GM18951 (cell line): Measurements from ENCODE around the gene SLC9A9.

Experiments used
- POLR2A ChIP-seq: IDR thresholded peaks from 4 replicates; pipeline ENCODE4 v1.6.1; 2011; ENCODE audit warnings: mild to moderate bottlenecking; ENCODE audit not compliant: insufficient read length, insufficient read depth; ENCODE audit errors: extremely low read depth
- in situ Hi-C: fragments of 300-500 bp; cut with MboI; formaldehyde crosslinking; loops from one replicate; pipeline ENCODE4 v1.12.0; 2022; ENCODE audit warnings: low sequenced_read_pairs, mixed read lengths, inconsistent platforms; ENCODE audit not compliant: unreplicated experiment

Gene SLC9A9

DNA sequence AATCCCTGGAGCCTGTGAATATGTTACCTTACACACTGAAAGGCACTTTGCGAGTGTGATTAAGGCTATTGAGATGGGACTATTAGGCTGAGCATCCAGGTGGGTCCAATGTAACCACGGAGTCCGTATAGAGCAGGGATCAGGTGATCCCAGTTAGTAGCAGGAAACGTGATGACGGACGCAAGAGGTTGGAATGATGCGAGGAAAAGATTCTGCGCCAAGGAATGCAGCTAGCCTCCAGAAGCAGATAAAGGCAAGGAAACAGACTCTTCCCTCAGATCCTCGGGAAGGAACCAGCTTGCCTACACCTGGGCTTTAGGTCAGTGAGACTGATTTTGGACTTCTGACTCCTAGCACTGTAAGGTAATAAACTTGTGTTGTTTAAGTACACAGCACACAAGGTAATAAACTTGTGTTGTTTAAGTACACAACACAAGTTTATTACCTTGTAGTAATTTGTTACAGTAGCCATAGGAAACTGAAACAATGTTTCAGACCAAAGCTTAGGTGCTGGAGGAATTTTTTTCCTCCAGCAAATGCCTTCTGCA is 603.7 kb downstream of the SLC9A9 start:
- TF ChIP-seq POLR2A = no peak
- in situ Hi-C loops = no loop called here

DNA sequence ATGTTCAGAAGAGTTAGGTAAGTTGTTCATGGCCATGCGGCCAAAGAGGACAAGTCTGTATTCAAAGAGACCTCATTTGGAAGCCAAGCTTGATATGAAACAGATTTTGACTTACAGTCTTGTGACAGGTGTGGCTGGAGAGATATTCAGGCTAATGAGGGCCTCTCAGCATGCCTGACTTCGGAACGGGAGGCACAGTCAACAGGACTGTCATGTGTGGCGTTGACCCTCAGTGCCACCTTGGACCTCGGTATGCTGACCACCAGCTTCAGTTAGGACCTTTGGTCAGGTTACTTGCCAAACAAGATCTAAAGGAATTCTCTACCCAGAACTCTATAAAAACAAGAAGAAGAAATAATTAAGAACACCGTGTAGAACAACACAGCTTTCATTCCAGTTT is 604.6 kb downstream of the SLC9A9 start:
- in situ Hi-C loops = no loop called here
- no peak for TF ChIP-seq POLR2A

DNA sequence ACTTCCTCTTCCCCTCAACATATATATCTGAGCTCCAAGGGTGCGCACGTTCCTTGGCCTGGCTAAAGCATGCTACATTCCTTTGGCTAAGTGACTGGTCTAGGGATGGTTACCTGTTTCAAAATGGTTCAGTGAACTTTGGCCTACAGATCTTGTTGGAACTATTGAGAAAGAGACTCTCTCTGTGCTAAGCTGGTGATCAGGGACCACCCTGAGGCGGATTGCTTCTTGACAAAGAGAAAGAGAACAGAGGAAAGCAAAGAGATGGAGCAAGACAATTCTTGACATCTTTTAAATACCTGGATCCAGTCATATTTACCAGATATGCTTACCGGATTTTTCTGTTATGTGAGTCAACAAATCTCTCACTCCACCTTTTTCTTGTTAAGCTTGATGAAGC is 605.6 kb downstream of the SLC9A9 start:
- in situ Hi-C loops = no loop called here
- TF ChIP-seq POLR2A = no peak

DNA sequence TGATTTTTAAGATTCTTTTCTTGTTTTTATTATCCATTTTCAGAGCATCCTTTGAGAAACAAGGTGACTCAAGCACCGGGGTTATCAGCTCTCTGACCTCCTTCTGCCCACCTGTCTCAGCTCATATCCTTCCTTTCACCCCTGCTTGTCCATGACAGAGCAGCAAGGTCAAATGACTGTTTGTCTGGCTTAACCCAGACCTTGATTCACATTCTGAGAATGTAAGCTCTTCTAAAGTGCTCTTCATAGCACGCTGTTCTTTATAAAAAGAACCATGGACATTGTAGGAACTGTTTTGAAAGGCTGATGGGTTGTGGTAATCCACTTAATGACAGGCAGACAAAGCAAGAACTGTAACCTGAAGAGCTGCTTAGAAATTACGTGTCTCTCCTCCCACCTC is 606.2 kb downstream of the SLC9A9 start:
- no peak for TF ChIP-seq POLR2A
- in situ Hi-C loops = no loop called here

DNA sequence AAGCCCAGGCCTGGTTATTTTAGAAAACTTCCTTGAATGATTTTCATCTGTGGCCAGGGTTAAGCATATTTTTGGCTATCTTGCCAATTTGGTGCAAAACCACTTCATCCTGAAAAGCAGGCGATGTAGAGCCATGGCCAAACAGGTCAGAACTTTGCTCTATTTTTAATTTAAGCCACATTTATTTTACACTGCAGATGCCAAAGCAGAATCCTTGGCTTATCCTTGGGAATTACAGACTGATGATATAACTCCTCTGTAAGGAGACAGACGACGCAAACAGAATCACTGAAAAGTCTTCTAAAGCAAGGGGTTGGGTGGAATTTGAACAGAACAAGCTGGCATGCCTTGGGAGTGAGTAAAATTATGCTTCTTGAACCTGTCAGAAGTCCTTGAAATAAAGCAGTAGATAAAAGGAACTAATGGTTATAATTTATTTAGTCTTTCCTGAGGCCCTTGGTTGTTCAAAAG is 606.8 kb downstream of the SLC9A9 start:
- TF ChIP-seq POLR2A = no peak
- in situ Hi-C loops = no loop called here

DNA sequence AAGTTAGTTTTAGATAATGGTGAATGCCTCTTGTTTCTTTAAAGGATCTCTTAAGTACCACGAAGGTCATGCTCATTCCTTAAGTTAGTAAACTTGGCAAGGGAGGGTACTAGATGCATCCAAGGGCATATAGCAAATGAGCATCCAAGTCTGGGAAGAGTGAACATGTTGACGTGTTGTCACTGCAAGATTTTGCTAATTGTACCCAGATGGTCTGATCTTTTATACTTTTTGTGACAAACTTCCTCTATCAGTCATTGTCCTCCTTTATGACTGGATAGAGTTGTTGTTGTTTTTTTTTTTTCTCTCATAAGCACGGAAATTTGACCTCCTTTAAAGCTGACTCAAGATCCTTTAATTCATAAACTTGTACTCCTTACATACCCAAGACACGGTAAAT is 607.4 kb downstream of the SLC9A9 start:
- TF ChIP-seq POLR2A = no peak
- in situ Hi-C loops = no loop called here

DNA sequence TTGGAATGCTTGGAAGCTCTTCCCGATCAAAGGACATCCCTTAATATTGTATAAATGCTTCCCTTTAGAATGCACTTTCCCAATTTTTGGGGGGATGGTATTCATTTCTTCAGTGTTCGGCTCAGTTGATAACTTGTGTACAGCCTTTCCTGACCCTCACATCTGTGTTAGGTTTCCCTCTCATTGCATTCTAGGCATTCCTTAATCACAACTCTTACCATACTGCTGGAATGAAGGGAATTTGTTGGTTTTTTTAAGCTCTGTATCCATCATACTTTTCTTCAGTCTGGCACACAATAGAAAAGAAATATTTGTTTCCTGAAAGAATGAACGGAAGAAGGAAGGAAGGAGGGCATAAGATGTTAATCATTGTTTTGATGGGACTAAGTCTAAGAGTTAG is 609.2 kb downstream of the SLC9A9 start:
- in situ Hi-C loops = no loop called here
- no peak for TF ChIP-seq POLR2A

DNA sequence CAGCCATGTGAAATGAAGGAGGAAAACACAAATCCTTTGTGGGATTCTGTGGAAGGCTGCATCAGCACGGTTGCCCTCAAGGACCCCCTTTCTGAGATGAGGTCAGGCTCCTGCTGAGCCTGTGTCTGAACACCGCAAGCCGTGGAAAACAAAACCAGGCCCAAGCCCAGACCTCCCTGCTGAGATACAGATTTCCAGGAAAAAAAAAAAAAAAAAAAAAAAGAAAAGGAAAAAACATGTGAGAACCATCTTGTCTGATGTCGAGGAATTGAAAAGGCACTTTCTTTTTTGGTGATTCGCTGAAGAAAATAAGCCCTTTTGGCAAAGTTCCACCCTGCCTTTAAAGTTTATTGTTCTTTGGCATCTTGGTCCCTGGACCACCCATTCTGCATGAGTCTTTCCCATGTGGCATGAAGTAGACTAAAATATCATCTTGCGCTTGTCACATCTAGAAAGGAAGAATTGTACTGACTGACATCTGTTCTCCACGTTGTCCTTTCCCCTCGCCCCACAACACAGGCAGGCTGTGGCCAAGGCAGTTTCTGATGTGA is 611.1 kb downstream of the SLC9A9 start:
- no peak for TF ChIP-seq POLR2A
- in situ Hi-C loops = no loop called here

DNA sequence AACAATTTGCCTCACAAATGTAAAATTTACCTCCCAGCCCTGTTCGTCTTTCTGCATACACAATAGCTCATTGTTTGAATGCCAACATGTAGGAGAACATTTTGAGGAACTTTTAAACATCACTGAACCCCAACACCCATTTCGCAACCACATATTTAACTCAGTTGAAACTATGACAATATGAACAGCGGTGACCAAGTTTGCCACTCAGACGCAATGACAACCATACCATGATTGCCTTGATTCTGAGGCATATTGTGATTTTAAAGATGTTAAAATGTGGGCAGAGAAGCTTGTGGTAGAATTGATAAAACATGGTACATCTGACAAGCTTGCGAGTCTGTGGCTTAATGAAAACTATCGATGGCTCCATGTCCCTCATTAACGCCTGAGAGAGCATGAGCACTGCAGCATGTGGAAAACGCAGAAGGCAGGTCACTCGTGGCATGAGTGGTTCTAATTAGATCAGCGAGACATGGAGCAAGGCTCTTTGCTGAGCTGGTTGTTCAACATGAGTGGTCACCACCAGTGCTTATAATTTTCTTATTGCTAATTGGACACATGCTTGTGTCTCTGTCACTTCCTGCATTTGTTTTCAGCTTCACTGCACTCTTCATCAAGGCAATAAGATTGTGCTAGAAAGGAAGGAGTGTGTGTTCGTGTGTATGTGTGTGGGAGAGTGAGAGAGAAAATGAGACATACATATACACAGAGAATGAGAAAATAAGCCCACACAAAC is 611.9 kb downstream of the SLC9A9 start:
- in situ Hi-C loops = no loop called here
- no peak for TF ChIP-seq POLR2A

DNA sequence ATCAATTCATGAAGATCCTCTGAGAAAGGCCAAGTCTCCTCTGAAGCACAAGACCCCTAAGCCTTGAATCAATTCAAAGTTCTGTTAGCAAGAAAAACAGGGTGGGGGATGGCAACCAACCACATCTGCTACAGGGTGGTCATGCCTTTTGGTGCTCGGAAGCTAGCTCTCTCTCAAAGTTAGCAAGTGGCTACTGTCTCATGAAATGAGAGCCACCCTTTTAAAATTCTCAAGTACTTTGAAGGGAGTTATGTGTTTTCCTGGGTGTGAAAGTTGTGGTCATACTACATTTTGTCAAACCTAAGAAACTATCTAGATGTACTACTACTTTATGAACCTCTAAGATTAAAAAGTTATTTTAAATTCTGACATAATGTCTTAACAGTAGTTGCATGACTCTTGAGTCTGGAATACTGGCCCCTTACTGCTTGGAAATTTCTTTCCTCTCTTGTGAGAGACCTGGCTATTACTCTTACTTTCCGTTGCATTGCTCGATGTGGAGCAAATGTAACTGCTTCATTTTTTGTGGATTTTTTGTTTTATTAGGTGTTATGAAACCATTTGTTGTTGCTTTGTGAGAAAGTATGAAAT is 612.6 kb downstream of the SLC9A9 start:
- TF ChIP-seq POLR2A = no peak
- in situ Hi-C loops = no loop called here

DNA sequence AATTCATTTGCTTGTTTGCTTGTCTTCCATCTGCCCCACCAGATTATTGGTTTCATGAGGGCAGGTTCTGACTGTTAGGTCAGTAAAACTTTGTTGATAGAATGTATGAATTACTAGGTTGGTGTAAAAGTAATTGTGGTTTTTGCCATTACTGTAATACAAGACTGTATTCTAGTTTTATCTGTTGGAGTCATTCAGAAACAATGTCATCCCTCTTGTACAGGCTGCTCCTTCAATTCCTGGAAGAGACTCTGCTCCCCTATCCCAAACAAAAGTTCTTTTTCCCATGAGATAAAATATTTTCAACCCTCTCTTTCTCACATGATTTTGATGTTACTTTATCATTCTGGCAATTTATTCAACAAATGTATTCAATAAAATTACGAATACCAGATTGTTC is 613.7 kb downstream of the SLC9A9 start:
- in situ Hi-C loops = no loop called here

DNA sequence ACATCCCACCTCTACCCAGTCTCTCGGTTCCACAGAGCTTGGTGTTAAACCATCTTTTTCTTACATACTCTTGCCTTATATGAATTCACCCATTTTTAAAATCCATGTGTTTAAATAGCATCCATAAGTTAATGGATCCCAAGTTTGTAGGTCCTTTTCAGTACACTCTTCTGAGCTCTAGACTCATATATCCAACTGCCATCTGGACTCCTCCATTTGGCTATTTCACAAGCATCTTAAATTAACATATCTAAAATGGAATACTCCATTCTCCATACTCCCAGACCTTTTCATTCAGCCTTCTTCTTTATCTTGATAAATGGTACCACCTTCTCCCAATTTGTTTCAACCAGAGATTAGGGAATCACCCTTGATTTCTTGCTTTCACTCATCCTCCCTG is 615.3 kb downstream of the SLC9A9 start:
- in situ Hi-C loops = no loop called here
- TF ChIP-seq POLR2A = no peak

More for the DNA sequence above, 613.7 kb downstream of the SLC9A9 start:
- no peak for TF ChIP-seq POLR2A

DNA sequence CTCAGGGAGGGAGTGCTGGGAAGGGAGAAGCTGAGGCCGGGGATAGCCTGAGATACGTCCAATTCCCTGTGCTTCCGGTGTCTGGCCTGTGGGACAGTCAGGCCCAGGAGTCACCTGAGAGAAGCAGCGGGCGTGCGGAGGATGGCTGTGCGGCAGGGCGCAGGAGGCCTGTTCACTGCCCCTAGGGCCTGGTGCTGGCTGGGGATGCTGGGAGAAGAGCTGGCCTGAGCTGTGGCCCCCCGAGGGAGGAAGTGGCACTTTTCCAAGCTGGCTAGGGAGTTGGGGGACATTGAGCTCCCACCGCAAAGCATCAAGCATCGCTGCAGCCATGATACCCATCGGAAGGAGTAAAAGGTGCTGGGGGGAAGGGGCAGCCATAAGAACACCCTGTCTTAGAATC is 619.9 kb downstream of the SLC9A9 start:
- TF ChIP-seq POLR2A = no peak
- in situ Hi-C loops = no loop called here

DNA sequence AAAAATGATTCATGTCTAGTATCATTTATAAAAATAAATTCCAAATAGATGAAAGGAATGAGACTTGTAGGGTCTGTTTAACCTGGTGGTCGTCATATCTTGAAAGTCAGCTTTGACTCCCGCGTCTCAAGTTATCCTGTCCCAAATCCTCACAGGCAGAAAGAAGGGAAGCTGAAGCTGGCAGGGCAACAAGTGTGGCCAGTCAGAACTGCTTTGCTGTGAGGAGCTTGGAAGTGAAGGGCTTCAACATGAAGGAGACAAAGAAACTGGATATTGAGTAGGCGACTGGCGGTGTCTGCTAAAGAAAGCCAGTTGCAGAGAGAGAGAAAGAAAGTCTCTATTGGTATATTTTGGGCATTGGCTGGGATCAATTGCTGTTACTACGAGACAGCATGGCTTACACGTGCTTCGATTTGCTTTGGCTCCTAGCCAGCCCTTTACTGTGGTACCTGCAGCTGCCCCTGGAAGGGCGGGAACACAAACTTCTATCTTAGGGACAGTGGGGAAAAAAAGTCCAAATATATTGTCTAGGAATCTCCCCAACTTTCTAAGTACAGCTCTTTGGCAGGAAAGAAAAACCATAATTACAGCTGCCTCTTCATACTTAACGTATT is 621.5 kb downstream of the SLC9A9 start:
- in situ Hi-C loops = no loop called here
- TF ChIP-seq POLR2A = no peak

DNA sequence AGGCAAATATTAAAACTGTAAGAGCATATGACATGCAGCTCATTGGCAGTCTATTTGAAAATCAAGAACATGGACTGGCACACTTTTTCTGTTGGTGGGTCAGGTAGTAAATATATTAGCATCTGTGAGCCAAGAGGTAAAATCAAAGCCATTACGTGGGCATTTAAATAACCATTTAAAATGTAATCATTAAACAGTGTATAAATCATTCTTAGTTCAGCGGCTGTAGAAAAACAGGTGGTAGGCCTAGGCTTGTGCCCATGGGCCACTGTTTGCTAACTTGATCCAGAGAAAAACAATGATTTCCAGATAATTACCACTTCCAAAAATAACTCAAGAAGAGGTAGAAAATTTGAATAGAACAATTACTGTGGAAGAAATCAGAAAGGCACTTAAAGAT is 623.6 kb downstream of the SLC9A9 start:
- in situ Hi-C loops = no loop called here
- no peak for TF ChIP-seq POLR2A
